ENCODE measurements around the gene LY6G5B. TPM values are rescaled to one million over a fixed set of nuclear protein-coding genes. Genes with fewer than 3 reads are reported as not detected.

The LY6G5B gene
- total and polyA plus RNA-seq, 2 of the 4 experiments (the other 2 are of a cell fraction): 2.2 to 13.6 TPM

DNA sequence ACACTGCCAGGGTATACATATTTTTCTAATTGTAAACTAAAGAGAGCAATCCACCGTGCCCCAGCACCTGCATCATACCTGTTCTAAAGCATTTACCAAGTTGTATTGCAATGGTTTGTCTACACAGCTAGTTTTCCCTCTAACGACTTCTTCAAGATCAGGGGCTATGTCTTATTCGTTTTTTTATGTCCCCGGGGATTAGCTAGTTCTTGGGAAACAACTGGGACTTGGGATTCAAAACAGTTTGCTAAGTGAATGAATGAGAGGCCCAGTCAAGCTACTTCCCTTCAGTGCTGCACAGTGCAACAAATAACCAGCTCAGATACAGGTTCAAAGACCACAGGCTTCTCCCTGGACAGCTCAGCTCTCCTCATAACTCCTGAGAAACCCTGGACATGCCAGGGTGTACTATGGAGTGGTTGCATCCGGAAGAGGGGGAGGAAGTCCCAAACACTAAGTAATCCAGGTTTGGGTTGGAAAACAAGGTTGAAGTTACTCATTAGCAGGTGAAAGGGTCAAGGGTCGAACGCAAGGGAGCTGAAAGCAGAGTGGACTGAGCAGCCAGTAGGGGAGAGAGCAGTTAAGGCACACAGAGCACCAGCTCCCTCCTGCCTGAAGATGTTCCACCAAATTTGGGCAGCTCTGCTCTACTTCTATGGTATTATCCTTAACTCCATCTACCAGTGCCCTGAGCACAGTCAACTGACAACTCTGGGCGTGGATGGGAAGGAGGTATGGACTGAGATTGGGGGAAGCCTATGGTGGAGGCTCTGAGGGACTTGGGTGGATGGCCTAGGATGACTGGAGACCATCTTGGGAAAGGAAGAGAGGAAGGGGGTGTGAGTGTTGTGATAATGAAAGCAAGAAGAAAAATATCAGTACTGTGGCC is 14.2 kb upstream of the LY6G5B start, which contains the start of gene APOM:
Gene APOM, plus strand, starts transcription at position 546 of the 889 bp plus-strand sequence. Its CDS starts 73 bp downstream, at position 619.
- ChIA-PET POLR2A (ENCODE audit: unreplicated experiment) (interaction anchor here (0.5 kb wide), 1 partner anchor 303 kb away, joined by 3 read pairs; the partner anchor contains the start of genes NELFE and SKIC2), CTCF (no interaction called here)
- in situ Hi-C loops (cut with MboI; ENCODE audit: low sequenced_read_pairs): no loop called here
- Histone ChIP-seq H2AK9ac (replicated peaks; ENCODE audit: low read depth, low read length, poor library complexity) (no peak within 1 kb of the TSS), H3K36me3 (ENCODE audit: control insufficient read depth, insufficient read depth, low read length) (peaks cover 8% of the 10 kb centered on the region), H2BK15ac (ENCODE audit: low read depth, low read length) (no peak within 1 kb of the TSS), H2BK5ac (ENCODE audit: low read depth, low read length, poor library complexity, severe bottlenecking) (no peak within 1 kb of the TSS), H3K14ac (replicated peaks; ENCODE audit: low read depth, low read length) (no peak within 1 kb of the TSS), H3K4me3 (ENCODE audit: insufficient read depth, low read depth, low read length) (no peak within 1 kb of the TSS), H2AK5ac (ENCODE audit: low read depth, low read length) (no peak within 1 kb of the TSS), H3K4ac (ENCODE audit: low read depth, low read length) (no peak within 1 kb of the TSS; the same call in 1 of the 2 replicates), H3K18ac (ENCODE audit: low read depth, low read length) (no peak within 1 kb of the TSS), H4K91ac (ENCODE audit: insufficient read depth, low read depth, low read length) (no peak within 1 kb of the TSS), H3K79me1 (ENCODE audit: low read depth in 1 of 2, low read length in 2 of 2) (peaks cover 21 to 75% of the 10 kb centered on the region in 2 experiments; a peak in 3 of 4 replicates), H4K8ac (ENCODE audit: low read depth in 2 of 2, low read length in 2 of 2) (no peak within 1 kb of the TSS), H3K9me3 (ENCODE audit: control insufficient read depth, insufficient read depth, low read length) (no peaks in the 10 kb centered on the region), H3K9me1 (ENCODE audit: insufficient read depth, low read length) (peaks cover 21% of the 10 kb centered on the region), H3K23ac (ENCODE audit: low read depth, low read length) (no peak within 1 kb of the TSS), H3K9ac (ENCODE audit: low read depth, low read length) (no peak within 1 kb of the TSS), H4K5ac (ENCODE audit: low read depth, low read length) (no peak within 1 kb of the TSS), H2BK20ac (ENCODE audit: low read depth, low read length) (no peak within 1 kb of the TSS), H3K27me3 (ENCODE audit: control insufficient read depth, insufficient read depth, low read length) (no peaks in the 10 kb centered on the region), H3K4me2 (ENCODE audit: low read depth, low read length) (no peak within 1 kb of the TSS), H2BK120ac (ENCODE audit: low read depth, low read length) (no peak within 1 kb of the TSS), H4K20me1 (ENCODE audit: insufficient read depth, low read length) (peaks cover 17% of the 10 kb centered on the region), H2AFZ (replicated peaks; ENCODE audit: low read length, poor library complexity) (no peak within 1 kb of the TSS), H3K56ac (ENCODE audit: extremely low read depth, insufficient read depth, low read length) (no peak within 1 kb of the TSS), H3K4me1 (ENCODE audit: control insufficient read depth, insufficient read depth, low read length) (peaks cover 13% of the 10 kb centered on the region; the same call in 1 of the 2 replicates), H3K27ac (ENCODE audit: insufficient read depth, low read length) (no peak within 1 kb of the TSS)
- 80% methylated on average over 2 of the region's 8 CpGs; no CpG with 5 or more reads in 1 of the 2 experiments for WGBS, 2 experiments (ENCODE audit: extremely low coverage in 2 of 2, insufficient read length in 1 of 2)
- ATAC-seq (ENCODE audit: low read depth): no peak
- DNase-seq: no peak
- dilution Hi-C loops (cut with HindIII; ENCODE audit: low sequenced_read_pairs, unreplicated experiment): no loop called here
- intact Hi-C loops (cut with micrococcal nuclease): no loop called here
- TF ChIP-seq NFE2L2 (IDR thresholded peaks at IDR 0.05; ENCODE audit: low read depth, low read length) (no peak), POLR2A (IDR thresholded peaks at IDR 0.05; ENCODE audit: low read depth, low read length) (no peak), SMC3 (IDR thresholded peaks at IDR 0.05; ENCODE audit: low read depth, low read length) (no peak), MXI1 (IDR thresholded peaks at IDR 0.05; ENCODE audit: borderline replicate concordance, low read depth, low read length) (no peak), BHLHE40 (IDR thresholded peaks at IDR 0.05; ENCODE audit: low read depth, low read length) (no peak), MAZ (IDR thresholded peaks at IDR 0.05; ENCODE audit: borderline replicate concordance, low read depth, low read length) (no peak), CEBPB (IDR thresholded peaks at IDR 0.05; ENCODE audit: low read depth, low read length) (no peak), RFX5 (IDR thresholded peaks at IDR 0.05; ENCODE audit: low read depth, low read length) (no peak)
- TF ChIP-seq, protein P1, sequence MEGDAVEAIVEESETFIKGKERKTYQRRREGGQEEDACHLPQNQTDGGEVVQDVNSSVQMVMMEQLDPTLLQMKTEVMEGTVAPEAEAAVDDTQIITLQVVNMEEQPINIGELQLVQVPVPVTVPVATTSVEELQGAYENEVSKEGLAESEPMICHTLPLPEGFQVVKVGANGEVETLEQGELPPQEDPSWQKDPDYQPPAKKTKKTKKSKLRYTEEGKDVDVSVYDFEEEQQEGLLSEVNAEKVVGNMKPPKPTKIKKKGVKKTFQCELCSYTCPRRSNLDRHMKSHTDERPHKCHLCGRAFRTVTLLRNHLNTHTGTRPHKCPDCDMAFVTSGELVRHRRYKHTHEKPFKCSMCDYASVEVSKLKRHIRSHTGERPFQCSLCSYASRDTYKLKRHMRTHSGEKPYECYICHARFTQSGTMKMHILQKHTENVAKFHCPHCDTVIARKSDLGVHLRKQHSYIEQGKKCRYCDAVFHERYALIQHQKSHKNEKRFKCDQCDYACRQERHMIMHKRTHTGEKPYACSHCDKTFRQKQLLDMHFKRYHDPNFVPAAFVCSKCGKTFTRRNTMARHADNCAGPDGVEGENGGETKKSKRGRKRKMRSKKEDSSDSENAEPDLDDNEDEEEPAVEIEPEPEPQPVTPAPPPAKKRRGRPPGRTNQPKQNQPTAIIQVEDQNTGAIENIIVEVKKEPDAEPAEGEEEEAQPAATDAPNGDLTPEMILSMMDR (conservative IDR thresholded peaks at IDR 0.05; ENCODE audit: low read depth, low read length): no peak
- no TSS peak for BruUV-seq (replicated peaks)

All from IMR-90 (cell line).